GM19397 (cell line): ENCODE measurements around the gene ABCC3.

Experiments
- ATAC-seq: cut with Tn5 transposase; IDR thresholded peaks from one replicate; pipeline ENCODE4 v1.9.1; 2021; ENCODE audit warnings: mild to moderate bottlenecking, moderate library complexity; ENCODE audit not compliant: unreplicated experiment

ABCC3 gene

DNA sequence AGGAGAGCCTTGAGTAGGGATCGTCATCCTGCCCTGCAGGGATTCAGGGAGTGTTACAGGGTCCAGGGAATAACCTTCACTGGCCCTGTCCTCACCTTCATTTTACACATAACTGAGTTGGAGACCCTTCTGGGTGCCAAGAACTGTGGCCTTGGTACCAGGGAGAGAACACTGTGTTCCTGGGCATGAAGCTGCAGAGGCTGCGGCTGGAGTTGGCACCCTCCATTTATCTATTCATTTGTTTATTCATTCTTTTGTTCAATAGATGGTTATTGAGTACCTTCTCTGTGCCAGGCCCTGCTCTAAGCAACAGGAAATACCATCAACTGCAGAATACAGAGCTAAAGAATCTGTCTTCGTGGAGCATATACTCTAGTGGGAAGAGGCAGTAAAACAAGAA lies 6.7 kb downstream of the ABCC3 start:
- no peak for ATAC-seq

GRCh38 chr17:50642071-50642721 lies 7.5 kb downstream of the ABCC3 start:
- no peak for ATAC-seq

DNA sequence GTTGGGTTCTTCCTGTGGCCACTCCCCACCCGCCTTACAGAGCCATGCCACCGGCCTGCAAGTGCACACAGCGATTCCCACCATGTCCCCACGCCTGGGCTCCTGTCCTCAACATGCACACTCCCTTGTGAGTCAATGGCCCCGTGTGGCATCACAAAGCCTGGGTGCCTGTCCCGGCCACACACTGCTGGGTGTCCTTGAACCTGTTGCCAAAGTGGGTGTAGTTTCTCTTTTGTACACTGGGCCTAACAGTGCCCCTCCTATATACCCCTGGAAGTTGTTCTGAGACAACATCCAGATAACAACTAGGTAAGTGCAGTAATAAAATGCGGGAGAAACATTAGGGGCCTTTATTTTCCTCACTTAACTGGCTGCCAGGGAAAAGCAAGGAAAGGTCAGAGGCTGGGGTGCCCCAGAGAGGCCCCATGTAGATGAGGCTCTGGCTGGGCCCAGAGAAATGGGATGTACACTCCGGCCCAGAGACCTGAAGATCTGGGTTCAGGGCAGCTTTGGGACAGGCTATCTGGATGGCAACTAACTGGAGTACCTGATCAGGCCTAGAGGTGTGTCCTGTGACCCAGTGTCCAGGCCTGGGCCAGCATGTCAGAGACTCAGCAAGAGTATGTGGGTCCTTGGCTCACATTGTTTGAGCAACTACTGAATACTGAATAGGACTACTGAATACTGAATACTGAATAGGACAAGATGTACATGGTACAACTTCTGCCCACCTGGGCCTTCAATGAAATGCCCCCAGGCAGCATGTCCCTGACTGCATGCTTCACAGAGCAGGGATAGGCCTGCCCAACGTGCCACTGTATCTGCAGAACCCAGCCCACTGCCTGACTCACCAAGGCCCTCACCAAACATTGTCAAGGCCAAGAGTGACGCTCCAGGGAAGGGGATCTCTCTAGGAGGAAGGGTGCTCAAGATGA lies 8.3 kb downstream of the ABCC3 start:
- no peak for ATAC-seq

GRCh38 chr17:50645748-50646682 lies 11.3 kb downstream of the ABCC3 start:
- ATAC-seq = no peak

DNA sequence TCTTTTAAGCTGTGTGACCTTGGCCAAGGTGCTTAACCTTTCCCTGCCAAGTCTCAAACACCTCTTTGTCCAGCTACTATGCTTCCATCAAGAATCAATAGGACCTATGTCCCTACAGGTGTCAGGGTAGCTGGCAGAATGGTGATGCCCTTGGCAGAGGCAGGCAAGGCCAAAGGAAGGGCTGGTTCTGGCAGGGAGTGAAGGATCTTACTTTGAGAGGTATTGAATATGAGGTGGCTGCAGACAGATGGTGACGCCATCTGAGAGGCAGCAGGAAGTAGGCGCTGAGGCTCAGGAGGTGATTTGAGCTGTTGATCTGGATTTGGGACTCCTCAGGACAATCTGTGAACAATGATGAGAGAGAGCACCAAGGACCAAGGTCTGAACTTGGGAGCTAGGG lies 12.5 kb downstream of the ABCC3 start:
- no peak for ATAC-seq

GRCh38 chr17:50649042-50649908 lies 14.6 kb downstream of the ABCC3 start:
- no peak for ATAC-seq

DNA sequence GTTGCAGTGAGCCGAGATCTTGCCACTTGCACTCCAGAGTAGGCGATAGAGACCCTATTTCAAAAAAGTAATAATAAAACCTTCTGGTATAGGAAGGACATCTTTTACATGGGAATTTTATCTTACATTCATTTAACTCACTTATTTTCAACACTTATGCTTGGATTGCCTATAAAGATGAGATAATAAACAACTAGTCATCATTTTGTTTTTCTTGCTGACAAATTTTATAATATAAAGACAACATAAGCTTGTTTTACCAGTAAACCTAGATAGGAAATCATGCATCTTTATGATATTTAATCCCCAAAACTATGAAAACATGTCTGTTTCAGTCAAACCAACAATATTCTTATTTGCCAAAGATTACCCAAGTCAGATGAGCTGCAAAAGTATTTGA lies 17.0 kb downstream of the ABCC3 start:
- ATAC-seq = no peak

- ATAC-seq = no peak
Measured at GRCh38 chr17:50653738-50654137, 19.1 kb downstream of the ABCC3 start.

DNA sequence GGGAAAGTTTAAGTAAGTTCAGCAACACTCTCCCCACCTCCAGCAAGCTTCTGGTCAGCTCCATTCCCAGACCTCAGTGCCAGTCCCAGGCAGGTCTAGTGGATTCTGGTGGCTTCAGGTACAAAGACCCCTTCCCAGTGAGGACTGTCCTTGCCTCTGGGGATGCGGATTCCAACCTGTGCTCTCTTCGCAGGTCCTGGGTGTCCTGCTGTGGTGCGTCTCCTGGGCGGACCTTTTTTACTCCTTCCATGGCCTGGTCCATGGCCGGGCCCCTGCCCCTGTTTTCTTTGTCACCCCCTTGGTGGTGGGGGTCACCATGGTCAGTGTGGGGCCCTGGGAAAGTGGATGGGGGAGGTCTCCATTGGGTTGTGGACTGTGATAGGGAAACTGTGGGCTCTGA lies 21.8 kb downstream of the ABCC3 start:
- ATAC-seq = no peak

DNA sequence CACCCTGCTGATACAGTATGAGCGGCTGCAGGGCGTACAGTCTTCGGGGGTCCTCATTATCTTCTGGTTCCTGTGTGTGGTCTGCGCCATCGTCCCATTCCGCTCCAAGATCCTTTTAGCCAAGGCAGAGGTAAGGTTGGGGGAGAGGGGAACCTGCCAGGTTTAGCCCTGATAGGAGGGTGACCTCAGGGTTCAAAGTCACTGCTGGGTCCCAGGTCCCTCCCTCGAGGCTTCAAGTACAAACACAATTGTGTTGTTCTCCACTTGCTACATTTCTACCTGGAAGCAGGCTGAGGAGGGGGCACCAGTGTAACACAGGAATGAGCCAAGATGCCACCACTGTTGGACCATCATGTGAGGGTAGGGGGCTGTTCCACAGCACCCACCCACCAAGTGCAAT lies 22.4 kb downstream of the ABCC3 start:
- no peak for ATAC-seq

- ATAC-seq = no peak
Measured at GRCh38 chr17:50657627-50658026, 22.9 kb downstream of the ABCC3 start.

DNA sequence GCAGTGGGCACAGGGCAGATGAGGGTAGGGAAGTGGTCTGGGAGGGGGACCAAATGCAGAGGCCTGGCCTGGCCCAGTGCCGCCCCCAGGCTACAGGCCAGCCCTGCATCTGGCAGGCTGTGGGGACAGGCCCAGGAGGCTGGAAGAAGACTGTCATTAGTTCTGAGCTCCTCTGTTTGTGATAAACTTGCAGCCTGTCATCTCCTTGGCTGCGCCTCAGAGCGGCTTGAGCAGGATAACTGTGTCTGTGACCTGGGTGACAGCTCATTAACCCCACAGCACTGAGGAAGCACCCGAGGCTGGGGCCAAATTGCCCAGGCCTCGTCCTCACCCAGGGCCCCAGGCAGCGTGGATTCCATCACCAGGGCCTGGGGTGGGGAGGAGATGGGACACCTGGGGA lies 23.9 kb downstream of the ABCC3 start:
- ATAC-seq = no peak

DNA sequence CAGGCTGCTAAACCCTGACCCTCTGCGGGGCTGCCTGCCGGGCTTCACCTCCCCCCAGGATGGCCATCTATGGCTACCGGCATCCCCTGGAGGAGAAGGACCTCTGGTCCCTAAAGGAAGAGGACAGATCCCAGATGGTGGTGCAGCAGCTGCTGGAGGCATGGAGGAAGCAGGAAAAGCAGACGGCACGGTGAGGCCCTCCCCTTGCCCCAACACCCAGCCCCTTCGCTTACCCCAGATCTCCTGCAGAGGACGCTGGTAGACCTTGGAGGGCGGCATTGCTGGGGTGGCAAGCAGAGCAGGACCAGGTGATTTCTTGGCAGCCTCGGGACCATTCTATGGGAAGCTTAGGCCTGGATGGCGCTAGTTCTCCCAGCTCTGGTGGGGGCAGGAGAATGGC lies 24.5 kb downstream of the ABCC3 start:
- no peak for ATAC-seq

DNA sequence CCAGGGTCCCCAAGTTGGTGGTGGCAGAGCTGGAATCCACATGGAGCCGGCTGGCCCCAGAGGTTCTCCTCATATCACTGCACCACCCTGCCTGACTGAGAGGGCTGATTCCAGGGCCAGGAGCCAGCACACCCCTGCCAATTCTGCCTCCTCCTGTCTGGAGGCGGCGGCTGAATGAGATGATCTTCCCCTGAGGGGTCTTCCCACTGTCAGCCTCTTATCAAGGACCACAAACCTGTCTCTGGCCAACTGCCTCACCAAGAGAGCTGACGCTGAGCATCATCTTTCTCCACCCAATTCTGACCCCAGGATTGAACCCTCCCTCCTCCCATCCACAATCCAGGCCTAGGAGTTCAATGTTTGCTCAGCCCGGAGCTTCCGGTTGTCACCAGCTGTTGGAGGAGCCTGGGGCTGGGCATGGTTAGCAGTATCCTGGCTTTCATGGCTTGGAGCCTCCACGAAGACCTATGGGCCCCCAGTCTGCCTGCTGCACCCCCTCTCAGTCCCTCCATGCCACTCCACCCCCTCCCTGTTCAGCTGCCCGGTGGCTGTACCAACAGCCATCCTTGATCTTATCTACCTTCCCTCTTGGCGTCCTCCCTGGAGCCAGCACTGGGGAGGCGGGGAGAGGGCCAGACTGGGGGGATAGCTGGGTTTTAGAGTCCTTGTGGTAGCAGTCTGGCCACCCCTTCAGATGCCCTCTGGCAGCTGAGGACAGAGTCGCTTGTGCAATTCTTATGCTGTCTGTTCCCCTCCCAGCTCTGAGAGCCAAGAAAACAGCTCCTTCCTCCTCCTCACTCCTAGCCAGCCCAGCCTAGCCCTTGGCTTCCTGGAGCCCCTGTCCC lies 25.6 kb downstream of the ABCC3 start:
- no peak for ATAC-seq

DNA sequence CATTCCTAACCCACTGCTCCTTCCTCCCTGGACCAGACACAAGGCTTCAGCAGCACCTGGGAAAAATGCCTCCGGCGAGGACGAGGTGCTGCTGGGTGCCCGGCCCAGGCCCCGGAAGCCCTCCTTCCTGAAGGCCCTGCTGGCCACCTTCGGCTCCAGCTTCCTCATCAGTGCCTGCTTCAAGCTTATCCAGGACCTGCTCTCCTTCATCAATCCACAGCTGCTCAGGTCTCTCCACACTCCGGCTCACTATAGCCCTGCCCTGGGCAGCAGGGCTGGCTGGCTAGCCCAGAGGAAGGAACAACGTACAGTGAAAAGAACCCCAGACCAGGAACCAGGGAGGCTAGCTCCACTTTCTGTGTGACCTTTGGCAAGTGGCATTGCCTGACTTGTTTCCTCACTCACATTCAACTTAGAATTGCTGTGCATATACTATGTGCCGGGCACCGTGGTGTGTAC lies 26.2 kb downstream of the ABCC3 start:
- ATAC-seq = no peak

DNA sequence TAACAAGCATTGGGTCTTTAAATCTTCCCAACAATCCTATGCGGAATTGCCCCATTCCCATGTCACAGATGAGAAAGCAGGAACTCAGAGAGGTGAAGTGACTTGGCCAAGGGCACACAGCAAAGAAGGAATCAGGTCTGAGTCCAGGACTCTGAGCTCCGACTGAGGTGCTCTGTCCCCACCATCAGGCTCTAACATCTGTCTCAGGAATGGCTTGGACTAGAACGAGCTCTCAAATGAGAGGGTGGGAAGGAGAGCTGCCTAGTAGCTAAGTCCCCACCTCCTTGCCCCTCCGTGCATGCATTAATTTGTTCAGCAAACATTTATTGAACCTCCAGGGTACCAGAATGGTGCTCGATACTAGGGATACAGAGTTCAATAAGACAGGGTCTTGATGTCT lies 26.7 kb downstream of the ABCC3 start:
- no peak for ATAC-seq

DNA sequence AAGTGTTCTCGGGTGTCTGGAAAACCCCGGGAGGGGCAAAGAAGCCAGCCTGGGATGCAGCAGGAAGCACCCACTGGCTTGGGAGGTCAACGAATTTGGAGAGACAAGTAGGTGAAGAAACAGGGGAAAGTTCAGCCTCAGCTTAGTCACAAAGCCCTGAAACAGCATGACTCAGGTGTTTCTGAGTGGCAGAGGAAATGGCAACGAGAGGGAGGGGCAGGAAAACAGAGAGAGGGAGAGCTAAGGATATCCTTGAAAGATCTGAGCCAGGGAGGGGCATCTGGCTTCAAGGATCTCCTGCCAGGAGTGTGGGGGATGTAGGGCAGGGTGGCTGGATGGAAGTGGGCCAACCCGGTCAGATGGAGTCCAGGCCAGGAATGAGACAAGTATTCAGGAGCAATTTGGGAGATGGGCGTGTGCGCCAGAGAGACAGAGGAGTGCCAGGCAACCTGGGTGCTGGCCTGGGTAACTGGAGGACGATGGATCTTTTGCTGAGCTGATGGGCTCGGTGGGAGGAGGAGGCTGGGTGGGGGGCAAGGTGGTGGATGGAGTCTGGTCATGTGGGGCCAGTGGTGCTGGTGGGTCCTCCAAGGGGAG lies 27.2 kb downstream of the ABCC3 start:
- ATAC-seq = no peak

DNA sequence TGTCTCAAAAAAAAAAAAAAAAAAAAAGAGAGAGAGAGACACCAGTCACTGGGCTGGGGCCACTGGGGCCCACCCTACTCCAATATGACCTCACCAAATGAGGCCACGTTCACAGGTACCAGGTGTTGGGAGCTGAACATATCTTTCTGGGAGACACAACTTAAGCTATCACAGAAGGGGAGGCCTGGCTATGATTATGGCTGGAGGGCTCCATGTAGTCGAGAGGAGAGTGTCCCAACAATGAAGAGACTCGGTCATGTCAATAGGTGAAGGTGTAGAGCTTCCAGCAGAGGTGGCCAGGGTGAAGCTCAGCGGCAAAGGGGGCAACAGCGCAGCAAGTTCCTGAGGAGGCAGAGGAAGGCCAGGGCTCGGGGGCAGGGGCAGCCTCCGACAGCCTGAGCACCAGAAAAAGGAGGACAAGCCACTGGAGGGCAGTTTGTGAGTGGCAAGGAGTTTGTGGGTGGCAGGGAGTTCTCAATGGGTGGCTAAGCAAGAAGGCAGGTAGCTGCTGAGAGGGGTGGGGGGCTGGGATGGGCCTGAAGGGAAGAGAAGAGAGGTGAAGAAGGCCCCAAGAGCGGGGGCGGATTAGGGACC lies 28.0 kb downstream of the ABCC3 start:
- ATAC-seq = no peak
